Measurements from ENCODE around the gene DSC3. TPM values are rescaled to one million over a fixed set of nuclear protein-coding genes. Genes with fewer than 3 reads are reported as not detected.

The DSC3 gene
- total RNA-seq, 1 experiment from 2014 or later, result not detected

DNA sequence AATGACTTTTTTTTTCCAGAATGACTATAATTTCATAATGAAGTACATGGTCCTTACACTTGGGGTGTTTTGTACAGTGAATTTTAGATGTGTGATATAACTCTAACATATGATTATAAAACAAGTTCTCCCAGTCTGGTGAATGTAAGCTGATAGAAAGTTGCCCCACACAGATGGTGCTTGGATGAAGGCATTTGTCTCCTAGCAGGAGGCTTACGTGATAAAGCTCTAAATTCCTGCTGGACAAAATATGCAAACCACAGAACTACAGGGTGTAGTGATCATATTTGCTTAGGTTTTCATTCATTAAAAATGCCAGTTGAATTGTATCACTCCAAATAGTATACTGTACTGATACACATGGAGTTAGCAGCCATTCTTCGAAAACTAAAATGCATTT lies 85.5 kb downstream of the DSC3 start:
- no peak overlapping the region for H3K4me3 ChIP-seq
- POLR2A ChIA-PET (ENCODE audit: unreplicated experiment), result no interaction called here
- BruUV-seq (replicated peaks), result no TSS peak
- peak in 1 of 2 experiments; percentile 49 for DNase-seq
- no peaks in the 10 kb centered on the region for H3K4me1 ChIP-seq (replicated peaks; ENCODE audit: insufficient read depth)
- intact Hi-C loops (cut with micrococcal nuclease; ENCODE audit: unreplicated experiment), result no loop called here
- TF ChIP-seq, protein P1, sequence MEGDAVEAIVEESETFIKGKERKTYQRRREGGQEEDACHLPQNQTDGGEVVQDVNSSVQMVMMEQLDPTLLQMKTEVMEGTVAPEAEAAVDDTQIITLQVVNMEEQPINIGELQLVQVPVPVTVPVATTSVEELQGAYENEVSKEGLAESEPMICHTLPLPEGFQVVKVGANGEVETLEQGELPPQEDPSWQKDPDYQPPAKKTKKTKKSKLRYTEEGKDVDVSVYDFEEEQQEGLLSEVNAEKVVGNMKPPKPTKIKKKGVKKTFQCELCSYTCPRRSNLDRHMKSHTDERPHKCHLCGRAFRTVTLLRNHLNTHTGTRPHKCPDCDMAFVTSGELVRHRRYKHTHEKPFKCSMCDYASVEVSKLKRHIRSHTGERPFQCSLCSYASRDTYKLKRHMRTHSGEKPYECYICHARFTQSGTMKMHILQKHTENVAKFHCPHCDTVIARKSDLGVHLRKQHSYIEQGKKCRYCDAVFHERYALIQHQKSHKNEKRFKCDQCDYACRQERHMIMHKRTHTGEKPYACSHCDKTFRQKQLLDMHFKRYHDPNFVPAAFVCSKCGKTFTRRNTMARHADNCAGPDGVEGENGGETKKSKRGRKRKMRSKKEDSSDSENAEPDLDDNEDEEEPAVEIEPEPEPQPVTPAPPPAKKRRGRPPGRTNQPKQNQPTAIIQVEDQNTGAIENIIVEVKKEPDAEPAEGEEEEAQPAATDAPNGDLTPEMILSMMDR (conservative IDR thresholded peaks at IDR 0.05), result no peak
- TF ChIP-seq EZH2 (IDR thresholded peaks at IDR 0.05; ENCODE audit: low read depth), result no peak
- no peaks in the 10 kb centered on the region for H4K20me1 ChIP-seq (ENCODE audit: insufficient read depth)
- no peaks in the 10 kb centered on the region for H3F3A ChIP-seq (ENCODE audit: insufficient read depth, low read depth)
- H3K27ac ChIP-seq, result no peak overlapping the region
- no peak overlapping the region for H3K4me2 ChIP-seq
- H3K9me2 ChIP-seq (ENCODE audit: insufficient read depth), result no peaks in the 10 kb centered on the region
- CTCF ChIA-PET, result no interaction called here
- H3K36me3 ChIP-seq (ENCODE audit: low read depth), result no peaks in the 10 kb centered on the region
- no peaks in the 10 kb centered on the region for H3K9me3 ChIP-seq (ENCODE audit: insufficient read depth, low read depth)
- no peak overlapping the region for H2AFZ ChIP-seq
- no peaks in the 10 kb centered on the region for H3K27me3 ChIP-seq (ENCODE audit: insufficient read depth, low read depth)
- no peaks in the 10 kb centered on the region for H3K79me2 ChIP-seq (ENCODE audit: low read depth)

DNA sequence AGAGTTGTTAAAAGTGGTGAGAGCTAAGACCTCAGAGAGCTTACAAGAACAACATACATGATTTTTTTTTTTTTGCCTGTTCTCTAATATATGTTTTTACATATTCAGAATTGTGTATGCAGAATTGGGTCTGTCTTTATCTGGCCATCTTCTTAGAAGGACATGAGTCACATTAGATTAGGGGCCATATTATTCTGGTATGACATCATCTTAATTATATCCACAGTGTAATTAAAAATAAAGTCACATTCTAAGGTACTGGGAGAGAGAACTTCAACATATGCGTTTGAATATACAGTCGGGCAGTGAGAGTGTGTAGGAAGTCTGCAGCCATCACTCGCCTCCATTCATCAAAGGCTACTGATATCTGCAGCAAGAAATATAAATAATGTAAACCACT lies 88.3 kb downstream of the DSC3 start:
- ChIA-PET POLR2A (ENCODE audit: unreplicated experiment) (no interaction called here), CTCF (no interaction called here)
- no peaks in the 10 kb centered on the region for H3K9me2 ChIP-seq (ENCODE audit: insufficient read depth)
- no peak overlapping the region for H3K27ac ChIP-seq
- H3K4me2 ChIP-seq, result no peak overlapping the region
- H4K20me1 ChIP-seq (ENCODE audit: insufficient read depth), result no peaks in the 10 kb centered on the region
- no peaks in the 10 kb centered on the region for H3K4me1 ChIP-seq (replicated peaks; ENCODE audit: insufficient read depth)
- no peak for DNase-seq
- H2AFZ ChIP-seq, result no peak overlapping the region
- no peak overlapping the region for H3K4me3 ChIP-seq
- no peaks in the 10 kb centered on the region for H3K36me3 ChIP-seq (ENCODE audit: low read depth)
- H3K9me3 ChIP-seq (ENCODE audit: insufficient read depth, low read depth), result no peaks in the 10 kb centered on the region
- BruUV-seq (replicated peaks), result no TSS peak
- no peaks in the 10 kb centered on the region for H3K27me3 ChIP-seq (ENCODE audit: insufficient read depth, low read depth)
- intact Hi-C loops (cut with micrococcal nuclease; ENCODE audit: unreplicated experiment), result no loop called here
- H3F3A ChIP-seq (ENCODE audit: insufficient read depth, low read depth), result no peaks in the 10 kb centered on the region
- no peaks in the 10 kb centered on the region for H3K79me2 ChIP-seq (ENCODE audit: low read depth)
- TF ChIP-seq, protein P1 (conservative IDR thresholded peaks at IDR 0.05), result no peak
- no peak for TF ChIP-seq EZH2 (IDR thresholded peaks at IDR 0.05; ENCODE audit: low read depth)

GRCh38 chr18:30945761-30946160 lies 96.8 kb downstream of the DSC3 start:
- no peak for DNase-seq
- Histone ChIP-seq H3K4me3 (no peak overlapping the region), H3K9me3 (ENCODE audit: insufficient read depth, low read depth) (no peaks in the 10 kb centered on the region), H3K4me2 (no peak overlapping the region), H3K27ac (no peak overlapping the region), H3K27me3 (ENCODE audit: insufficient read depth, low read depth) (no peaks in the 10 kb centered on the region), H3F3A (ENCODE audit: insufficient read depth, low read depth) (no peaks in the 10 kb centered on the region), H3K36me3 (ENCODE audit: low read depth) (no peaks in the 10 kb centered on the region), H3K9me2 (ENCODE audit: insufficient read depth) (no peaks in the 10 kb centered on the region), H2AFZ (no peak overlapping the region), H3K79me2 (ENCODE audit: low read depth) (no peaks in the 10 kb centered on the region), H4K20me1 (ENCODE audit: insufficient read depth) (no peaks in the 10 kb centered on the region), H3K4me1 (replicated peaks; ENCODE audit: insufficient read depth) (no peaks in the 10 kb centered on the region)
- no TSS peak for BruUV-seq (replicated peaks)
- CTCF ChIA-PET, result no interaction called here
- intact Hi-C loops (cut with micrococcal nuclease; ENCODE audit: unreplicated experiment), result no loop called here
- no peak for TF ChIP-seq EZH2 (IDR thresholded peaks at IDR 0.05; ENCODE audit: low read depth)
- TF ChIP-seq, protein P1 (conservative IDR thresholded peaks at IDR 0.05), result no peak
- POLR2A ChIA-PET (ENCODE audit: unreplicated experiment), result no interaction called here

Data from PC-9 (cell line).